ENCODE measurements around the gene TMEM253. TPM values are rescaled to one million over a fixed set of nuclear protein-coding genes. Genes with fewer than 3 reads are reported as not detected.

The TMEM253 gene
- total and polyA plus RNA-seq, 9 of the 15 experiments (the other 6 are each of a cell fraction or from before 2014, with no cell fraction given) = 0.11 to 0.61 (median 0.26) TPM; not detected in 3

GRCh38 chr14:21133901-21134300 lies 33.0 kb downstream of the TMEM253 start (continued):
- TF ChIP-seq KAT8 (IDR thresholded peaks at IDR 0.05; ENCODE audit: low read depth) = no peak
- TF ChIP-seq NELFE (IDR thresholded peaks at IDR 0.05; ENCODE audit: insufficient read depth, insufficient read length) = no peak
- TF ChIP-seq KAT7 (CRISPR knock-in tag; IDR thresholded peaks at IDR 0.05; ENCODE audit: borderline replicate concordance) = no peak
- TF ChIP-seq HOMEZ (CRISPR knock-in tag; IDR thresholded peaks at IDR 0.05) = no peak
- no peak for TF ChIP-seq IRF1 (CRISPR knock-in tag; IDR thresholded peaks at IDR 0.05; ENCODE audit: borderline replicate concordance)
- TF ChIP-seq TGIF2 (CRISPR knock-in tag; IDR thresholded peaks at IDR 0.05) = no peak
- TF ChIP-seq ZBED1 (IDR thresholded peaks at IDR 0.05) = no peak

GRCh38 chr14:21136024-21136423 lies 35.2 kb downstream of the TMEM253 start:
- Histone ChIP-seq H3K9me3 (replicated peaks; ENCODE audit: control insufficient read depth, insufficient read depth, low read depth, low read length) (no peaks in the 10 kb centered on the region), H3K9me1 (ENCODE audit: control insufficient read depth, insufficient read depth, low read length) (no peaks in the 10 kb centered on the region), H3K4me1 (replicated peaks in 1 of 2; ENCODE audit: control insufficient read depth in 2 of 2, insufficient read depth in 2 of 2, low read length in 2 of 2) (no peaks in the 10 kb centered on the region; a peak in 1 of 5 replicates), H3K9ac (ENCODE audit: insufficient read depth in 1 of 2, low read depth in 2 of 2, low read length in 2 of 2) (no peak overlapping the region), H4K20me1 (replicated peaks; ENCODE audit: control insufficient read depth, insufficient read depth, low read length) (no peaks in the 10 kb centered on the region), H3K27me3 (ENCODE audit: control insufficient read depth in 2 of 2, insufficient read depth in 2 of 2, low read length in 2 of 2) (no peaks in the 10 kb centered on the region), H3K36me3 (ENCODE audit: control insufficient read depth, insufficient read depth, low read length) (no peaks in the 10 kb centered on the region), H3K4me2 (ENCODE audit: insufficient read depth, low read length) (no peak overlapping the region), H2AFZ (ENCODE audit: low read depth, low read length) (no peak overlapping the region), H3K4me3 (no peak overlapping the region), H3K79me2 (ENCODE audit: control insufficient read depth, insufficient read depth, low read length) (no peaks in the 10 kb centered on the region), H3K27ac (ENCODE audit: extremely low read depth, low read depth, low read length) (no peak overlapping the region)
- intact Hi-C loops (cut with micrococcal nuclease) (no loop called here), in situ Hi-C loops (cut with MboI) (no loop called here)
- ChIA-PET POLR2A (no interaction called here), CTCF (ENCODE audit: low intra/inter-chr PET ratio) (no interaction called here)
- ATAC-seq (no peak), DNase-seq (ENCODE audit: extremely low read depth in 1 of 4, low spot score in 3 of 4) (peak in 3 of 4 experiments; percentile 13 to 35 (median 20)), FAIRE-seq (peak; percentile 40)
- 0% methylated on average over 1 of the region's 1 CpG for WGBS (ENCODE audit: insufficient coverage, low coverage, missing lambda C conversion rate)
- BruUV-seq (replicated peaks) = no TSS peak
- TF ChIP-seq ZNF274 (IDR thresholded peaks at IDR 0.05; ENCODE audit: borderline replicate concordance, low read depth, low read length) (no peak), RAD21 (CRISPR knock-in tag; conservative IDR thresholded peaks at IDR 0.05 in 1 of 2, IDR thresholded peaks at IDR 0.05 in 1 of 2) (peak in 1 of 2 experiments; percentile 61; a peak in 3 of 4 replicates), EP300 (IDR thresholded peaks at IDR 0.05; ENCODE audit: low read length) (no peak), CBFA2T2 (conservative IDR thresholded peaks at IDR 0.05) (no peak), ZSCAN29 (IDR thresholded peaks at IDR 0.05) (no peak), MXI1 (IDR thresholded peaks at IDR 0.05; ENCODE audit: low read depth, low read length) (no peak), TBL1XR1 (IDR thresholded peaks at IDR 0.05; ENCODE audit: low read length in 2 of 2) (no peak), ZNF212 (CRISPR knock-in tag; IDR thresholded peaks at IDR 0.05) (no peak), NCOA6 (IDR thresholded peaks at IDR 0.05) (no peak), CTCF (IDR thresholded peaks at IDR 0.05 in 2 of 3, conservative IDR thresholded peaks at IDR 0.05 in 1 of 3; ENCODE audit: insufficient read depth in 2 of 3, low read depth in 1 of 3, low read length in 3 of 3) (peak; percentile 33 to 56 (median 49); a peak in 4 of 6 replicates), SMC3 (conservative IDR thresholded peaks at IDR 0.05; ENCODE audit: insufficient read depth, low read depth, low read length) (peak; percentile 27; the same call in 1 of the 2 replicates), PML (IDR thresholded peaks at IDR 0.05; ENCODE audit: low read length) (no peak)

Data from K562 (cell line).